Activated CD4-positive, alpha-beta T cell treated with anti-CD3 and anti-CD28 coated beads for 48 hours (primary cell): ENCODE measurements around the gene WDR37.
"Not testable (repeated sequence)": the region's sequence is repeated elsewhere in the genome, so short reads cannot be mapped to it uniquely, and the experiment has no call there.

Experiments
- DNase-seq: peaks from one replicate; pipeline ENCODE4 v3.0.0-alpha.2; 2020

The WDR37 gene

GRCh38 chr10:1155791-1156615 lies 99.8 kb downstream of the WDR37 start:
- DNase-seq: no peak

DNA sequence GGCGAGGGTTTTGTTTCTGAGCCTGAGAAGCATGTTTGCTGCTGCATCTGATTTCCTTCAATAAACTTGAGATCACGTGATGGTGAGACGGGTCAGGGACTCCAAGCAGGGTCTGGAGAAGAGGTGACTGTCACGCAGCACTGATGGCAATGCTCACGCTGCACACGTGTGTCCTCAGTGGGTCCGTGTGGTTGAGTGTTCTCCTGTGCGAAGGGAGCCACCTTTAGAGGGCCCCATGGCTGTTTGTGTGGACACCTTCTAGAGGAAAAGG lies 100.4 kb downstream of the WDR37 start:
- DNase-seq: no peak

- no peak for DNase-seq
These were observed 100.9 kb downstream of the WDR37 start for GRCh38 chr10:1156921-1157614.

DNA sequence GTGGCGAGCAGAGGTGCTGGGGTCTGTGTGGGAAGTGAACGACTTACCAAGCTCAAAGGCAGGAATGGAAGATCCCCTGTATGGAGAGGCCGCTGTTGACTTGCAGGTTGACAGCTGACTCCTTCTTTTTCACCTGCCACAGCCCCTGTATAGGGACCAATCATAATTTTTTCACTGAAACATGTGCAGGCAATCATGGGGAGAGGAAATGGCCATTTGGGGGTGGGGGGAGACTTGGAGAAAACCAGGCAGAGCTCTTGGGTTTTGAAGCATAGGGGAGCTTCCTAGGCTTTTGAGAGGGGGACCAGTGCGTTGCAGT lies 101.4 kb downstream of the WDR37 start:
- DNase-seq: no peak

- no peak for DNase-seq
These were observed 101.9 kb downstream of the WDR37 start for GRCh38 chr10:1158066-1158465.

DNA sequence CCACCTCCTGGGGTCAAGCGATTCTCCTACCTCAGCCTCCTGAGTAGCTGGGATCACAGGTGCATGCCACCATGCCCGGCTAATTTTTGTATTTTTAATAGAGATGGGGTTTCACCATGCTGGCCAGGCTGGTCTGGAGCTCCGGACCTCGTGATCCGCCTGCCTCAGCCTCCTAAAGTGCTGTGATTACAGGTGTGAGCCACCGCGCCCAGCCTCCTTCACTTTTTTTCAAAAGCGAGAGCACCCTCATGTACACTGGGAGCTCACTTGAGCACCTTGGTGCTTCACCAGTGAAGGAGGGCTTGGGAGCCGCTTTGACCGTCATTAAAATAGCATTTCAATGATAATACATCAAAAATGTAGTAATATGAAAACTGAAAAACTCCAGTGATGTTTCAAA lies 102.4 kb downstream of the WDR37 start:
- DNase-seq: not testable (repeated sequence)

GRCh38 chr10:1159131-1160061 lies 103.2 kb downstream of the WDR37 start:
- no peak for DNase-seq

DNA sequence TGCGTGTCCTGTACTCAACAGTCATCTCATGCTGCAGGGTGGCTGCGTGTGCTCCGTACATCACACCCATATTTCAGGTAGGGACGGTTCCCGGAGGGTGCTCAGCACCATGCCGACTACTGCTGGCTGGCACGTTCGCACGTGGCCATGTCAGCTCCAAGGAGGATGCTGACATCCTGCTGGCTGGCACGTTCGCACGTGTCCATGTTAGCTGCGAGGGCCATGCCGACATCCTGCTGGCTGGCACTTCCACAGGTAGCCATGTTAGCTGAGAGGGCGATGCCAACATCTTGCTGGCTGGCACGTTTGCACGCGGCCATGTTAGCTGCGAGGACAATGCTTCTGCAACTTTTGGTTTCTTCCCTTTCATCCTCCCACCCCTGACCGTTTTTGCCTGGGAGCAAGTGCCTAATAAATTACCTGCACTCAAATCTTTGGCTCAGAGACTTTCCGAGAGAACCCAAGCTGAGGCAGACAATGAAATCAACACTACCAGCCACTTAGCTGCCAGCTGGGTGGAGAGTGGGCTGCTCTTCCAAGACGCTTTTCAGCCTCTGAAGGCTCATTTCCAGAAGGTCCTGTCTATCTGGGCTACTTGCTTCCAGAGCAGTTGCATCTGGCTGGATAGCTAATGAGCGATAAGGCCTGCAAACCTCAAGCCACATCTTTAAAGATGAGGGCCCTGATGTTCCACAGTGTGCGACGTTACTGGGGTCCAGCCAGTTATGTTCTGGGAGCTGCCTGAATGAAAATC lies 104.6 kb downstream of the WDR37 start:
- DNase-seq: no peak

GRCh38 chr10:1161315-1161673 lies 105.1 kb downstream of the WDR37 start:
- DNase-seq: not testable (repeated sequence)

DNA sequence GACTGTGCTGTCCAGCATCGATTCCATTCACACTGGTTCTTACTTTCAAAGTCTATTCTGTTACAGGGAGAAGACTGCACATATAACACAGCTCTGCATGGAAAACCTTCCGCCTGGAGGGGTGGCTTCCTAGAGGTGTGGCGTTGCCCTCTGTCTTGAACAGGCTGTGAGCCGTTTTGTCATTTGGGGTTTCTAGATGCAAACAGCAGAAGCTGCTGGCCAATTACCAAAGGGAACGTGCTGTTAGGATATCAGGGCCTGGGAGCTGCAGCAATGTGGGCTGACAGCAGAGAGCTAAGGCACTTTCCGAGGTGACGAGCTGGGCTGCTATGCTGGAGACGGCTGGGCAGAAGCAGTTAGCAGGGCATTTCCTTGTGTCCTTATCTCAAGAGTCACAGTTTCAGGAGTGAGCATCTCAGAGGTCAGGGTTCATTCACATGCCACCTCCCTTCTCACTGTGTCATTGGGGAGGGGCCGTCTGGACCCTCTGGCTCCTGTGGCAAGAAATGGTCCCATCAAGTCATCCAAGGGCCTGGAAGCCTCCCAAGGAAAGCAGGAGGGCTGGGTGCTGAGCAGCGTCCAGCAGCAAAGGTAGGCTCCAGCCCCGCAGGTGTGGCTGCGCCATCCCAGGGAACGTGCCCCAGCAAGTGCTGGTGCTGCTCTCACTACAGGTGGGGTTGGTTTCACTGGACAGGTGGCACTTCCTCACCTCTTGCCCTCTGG lies 106.5 kb downstream of the WDR37 start:
- no peak for DNase-seq

- DNase-seq: no peak
These were observed 107.0 kb downstream of the WDR37 start for GRCh38 chr10:1163204-1163660.

- DNase-seq: no peak
These were observed 107.6 kb downstream of the WDR37 start for GRCh38 chr10:1163831-1164230.

GRCh38 chr10:1166101-1166827 lies 110.1 kb downstream of the WDR37 start:
- DNase-seq: no peak

GRCh38 chr10:1166828-1167275 lies 110.7 kb downstream of the WDR37 start:
- DNase-seq: no peak

GRCh38 chr10:1168763-1169162 lies 112.6 kb downstream of the WDR37 start:
- no peak for DNase-seq

DNA sequence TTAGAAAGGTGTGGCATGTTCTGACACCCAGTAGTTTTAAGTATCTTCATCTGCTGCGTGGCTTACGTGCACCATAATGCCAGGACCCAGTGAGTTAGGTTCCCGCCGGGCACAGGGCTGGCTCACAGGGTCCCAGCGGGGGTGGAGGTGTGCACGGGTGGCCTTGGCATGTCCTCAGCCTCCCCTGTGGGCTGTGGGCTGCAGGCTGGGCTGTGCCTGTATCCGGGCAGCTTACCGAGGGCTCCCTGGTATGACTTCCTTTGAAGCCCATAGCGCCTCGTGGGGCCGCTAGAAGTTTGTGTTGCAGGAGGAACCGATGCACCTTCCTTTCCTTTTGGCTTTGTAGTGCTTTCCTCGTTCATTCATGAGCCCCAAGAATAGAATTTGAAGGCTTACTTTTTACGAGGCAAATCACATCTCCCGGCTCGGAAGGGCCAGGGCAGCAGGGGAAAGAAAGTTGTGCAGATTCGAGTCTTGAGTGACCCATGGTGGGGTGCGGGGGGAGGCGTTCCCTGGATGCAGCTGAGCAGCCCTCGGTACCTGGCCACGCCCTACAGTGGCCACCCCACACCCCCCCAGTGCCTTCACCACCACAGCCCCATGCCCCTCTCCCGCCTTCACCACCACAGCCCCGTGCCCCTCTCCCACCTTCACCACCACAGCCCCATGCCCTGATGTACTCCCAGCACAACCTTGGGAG lies 113.2 kb downstream of the WDR37 start:
- DNase-seq: no peak

DNA sequence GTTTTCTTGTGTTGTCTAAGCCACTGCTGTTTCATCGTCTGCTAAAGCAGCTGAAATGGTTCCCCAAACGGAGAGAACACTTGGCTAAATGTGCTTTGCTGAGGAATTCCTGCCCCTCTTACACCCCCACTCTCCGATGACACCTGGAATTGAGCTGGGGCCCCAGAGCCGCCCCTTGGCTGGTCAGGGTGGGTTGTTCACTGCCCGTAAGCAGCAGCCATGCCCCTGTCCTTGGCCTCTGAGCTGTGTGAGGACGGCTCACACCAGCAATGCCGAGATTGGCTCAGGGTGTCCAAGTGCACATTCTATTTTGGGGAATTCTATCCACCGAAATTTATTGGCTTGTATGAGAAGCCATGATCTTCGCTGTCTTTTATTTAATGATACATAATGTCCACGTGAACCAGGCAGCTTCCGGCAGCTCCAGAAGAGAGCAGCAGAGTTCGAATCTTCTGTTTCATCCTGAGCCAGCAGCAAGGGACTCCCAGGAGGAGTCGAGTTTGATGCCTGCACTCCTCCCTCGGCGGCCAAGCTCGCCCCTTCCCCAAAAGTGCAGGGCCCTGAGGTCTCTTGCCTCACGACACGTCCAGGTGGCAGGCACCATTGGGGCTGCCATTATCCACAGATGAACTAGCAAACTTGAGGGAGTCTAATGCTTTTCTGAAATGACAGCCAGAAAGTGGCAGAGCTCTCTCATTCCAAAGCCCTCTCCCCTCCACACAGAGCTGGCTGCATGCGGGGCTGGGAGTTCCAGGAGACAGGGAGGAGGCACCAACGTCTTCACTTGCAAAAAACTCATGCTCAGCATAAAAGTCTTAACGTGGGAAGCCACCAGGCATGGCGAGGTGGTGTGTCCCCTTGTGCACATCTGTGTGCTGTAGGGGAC lies 114.0 kb downstream of the WDR37 start:
- DNase-seq: no peak

GRCh38 chr10:1170867-1171180 lies 114.6 kb downstream of the WDR37 start:
- no peak for DNase-seq

GRCh38 chr10:1171182-1171581 lies 115.0 kb downstream of the WDR37 start:
- DNase-seq: no peak

GRCh38 chr10:1171586-1171985 lies 115.4 kb downstream of the WDR37 start:
- DNase-seq: no peak
